IMR-90 (cell line): ENCODE results near the gene ZSWIM8. TPM values are rescaled to one million over a fixed set of nuclear protein-coding genes. Genes with fewer than 3 reads are reported as not detected.

ENCODE experiments used
- ATAC-seq: fragments of 200-7000 bp; cut with Tn5 transposase; 2 replicates; pipeline ENCODE4 v1.9.1; 2020; ENCODE audit warnings: low read depth, mild to moderate bottlenecking, moderate library complexity
- BruUV-seq: library from RNA; stranded (reverse); fragments of 400-500 nt; replicated peaks from 2 replicates; lab custom pipeline; 2021; lab: Mats Ljungman, UMichigan
- CTCF ChIA-PET: fragments of 300-600 bp; formaldehyde crosslinking; extraction: SDS; loops from one replicate; lab custom pipeline; 2021; ENCODE audit warnings: antibody characterized with exemption; lab: Yijun Ruan, JAX
- POLR2A ChIA-PET: fragments of 300-600 bp; sonication (Branson Sonifier 250); formaldehyde crosslinking; loops from one replicate; lab custom pipeline; 2022; ENCODE audit warnings: antibody characterized with exemption; ENCODE audit not compliant: unreplicated experiment; lab: Charles Lee
- DNase-seq: peaks from one replicate; pipeline ENCODE4 v3.0.0; 2013
- H2AFZ ChIP-seq: replicated peaks from 2 replicates; pipeline ENCODE3; 2013; ENCODE audit warnings: low read length, mild to moderate bottlenecking; ENCODE audit not compliant: poor library complexity
- H2AK5ac ChIP-seq: 2 replicates; pipeline ENCODE4 v1.6.1; 2013; ENCODE audit warnings: low read depth, low read length, inconsistent platforms
- H2AK9ac ChIP-seq: replicated peaks from 2 replicates; pipeline ENCODE3; 2013; ENCODE audit warnings: mild to moderate bottlenecking, low read depth, low read length, moderate library complexity; ENCODE audit not compliant: poor library complexity
- H2BK120ac ChIP-seq: 2 replicates; pipeline ENCODE4 v1.6.1; 2013; ENCODE audit warnings: low read depth, low read length, inconsistent platforms
- H2BK15ac ChIP-seq: 3 replicates; pipeline ENCODE4 v1.6.1; 2013; ENCODE audit warnings: low read depth, low read length, inconsistent platforms
- H2BK20ac ChIP-seq: 2 replicates; pipeline ENCODE4 v1.6.1; 2013; ENCODE audit warnings: low read depth, mild to moderate bottlenecking, inconsistent platforms, low read length, moderate library complexity
- H2BK5ac ChIP-seq: 2 replicates; pipeline ENCODE4 v1.6.1; 2013; ENCODE audit warnings: mild to moderate bottlenecking, low read depth, low read length, inconsistent platforms; ENCODE audit not compliant: poor library complexity, severe bottlenecking
- H3K14ac ChIP-seq: replicated peaks from 2 replicates; pipeline ENCODE4 v1.6.1; 2013; ENCODE audit warnings: low read depth, low read length, inconsistent platforms
- H3K18ac ChIP-seq: 2 replicates; pipeline ENCODE4 v1.6.1; 2013; ENCODE audit warnings: low read depth, low read length, control low read depth
- H3K23ac ChIP-seq: 2 replicates; pipeline ENCODE4 v1.6.1; 2013; ENCODE audit warnings: low read depth, low read length, inconsistent platforms
- H3K27ac ChIP-seq: 2 replicates; pipeline ENCODE4 v1.5.1; 2013; ENCODE audit warnings: mild to moderate bottlenecking, control low read depth, low read length; ENCODE audit not compliant: insufficient read depth
- H3K27me3 ChIP-seq: 2 replicates; pipeline ENCODE4 v1.6.1; 2013; ENCODE audit warnings: low read length; ENCODE audit not compliant: control insufficient read depth, insufficient read depth
- H3K36me3 ChIP-seq: 2 replicates; pipeline ENCODE4 v1.6.1; 2013; ENCODE audit warnings: low read length, mixed read lengths; ENCODE audit not compliant: control insufficient read depth, insufficient read depth
- H3K4ac ChIP-seq: 2 replicates; pipeline ENCODE4 v1.6.1; 2013; ENCODE audit warnings: low read depth, low read length, inconsistent platforms
- H3K4me1 ChIP-seq: 2 replicates; pipeline ENCODE4 v1.6.1; 2013; ENCODE audit warnings: low read length, mixed read lengths; ENCODE audit not compliant: control insufficient read depth, insufficient read depth
- H3K4me2 ChIP-seq: 2 replicates; pipeline ENCODE4 v1.6.1; 2013; ENCODE audit warnings: low read depth, mild to moderate bottlenecking, control low read depth, low read length, moderate library complexity
- H3K4me3 ChIP-seq: 2 replicates; pipeline ENCODE4 v1.5.1; 2013; ENCODE audit warnings: low read depth, mild to moderate bottlenecking, control low read depth, low read length, moderate library complexity; ENCODE audit not compliant: insufficient read depth
- H3K56ac ChIP-seq: 2 replicates; pipeline ENCODE4 v1.6.1; 2013; ENCODE audit warnings: low read length, inconsistent platforms; ENCODE audit not compliant: insufficient read depth; ENCODE audit errors: extremely low read depth
- H3K79me1 ChIP-seq, 2 experiments: 2 replicates each; pipeline ENCODE4 v1.6.1; 2013; ENCODE audit warnings: low read length in 2 of 2, inconsistent platforms in 1 of 2, low read depth in 1 of 2
- H3K9ac ChIP-seq: 2 replicates; pipeline ENCODE4 v1.6.1; 2013; ENCODE audit warnings: low read depth, low read length, control low read depth
- H3K9me1 ChIP-seq: 2 replicates; pipeline ENCODE4 v1.6.1; 2013; ENCODE audit warnings: low read length, inconsistent platforms; ENCODE audit not compliant: insufficient read depth
- H3K9me3 ChIP-seq: 2 replicates; pipeline ENCODE4 v1.6.1; 2013; ENCODE audit warnings: low read length; ENCODE audit not compliant: control insufficient read depth, insufficient read depth
- H4K20me1 ChIP-seq: 2 replicates; pipeline ENCODE4 v1.6.1; 2013; ENCODE audit warnings: low read length, inconsistent platforms; ENCODE audit not compliant: insufficient read depth
- H4K5ac ChIP-seq: 2 replicates; pipeline ENCODE4 v1.6.1; 2013; ENCODE audit warnings: mild to moderate bottlenecking, low read depth, low read length, control low read depth
- H4K8ac ChIP-seq, 2 experiments: 2 replicates each; pipeline ENCODE4 v1.6.1; 2013; ENCODE audit warnings: low read depth in 2 of 2, low read length in 2 of 2, control low read depth in 1 of 2, inconsistent platforms in 1 of 2
- H4K91ac ChIP-seq: 2 replicates; pipeline ENCODE4 v1.6.1; 2013; ENCODE audit warnings: low read depth, low read length, inconsistent platforms; ENCODE audit not compliant: insufficient read depth
- BHLHE40 ChIP-seq: fragments of 150-350 bp; IDR thresholded peaks from 2 replicates; pipeline ENCODE4 v1.6.1; 2016; ENCODE audit warnings: mild to moderate bottlenecking, low read depth, low read length
- CEBPB ChIP-seq: IDR thresholded peaks from 2 replicates; pipeline ENCODE4 v1.6.1; 2012; ENCODE audit warnings: low read depth, low read length, improper control_type of control experiment
- CTCF ChIP-seq: conservative IDR thresholded peaks from 2 replicates; pipeline ENCODE4 v1.5.1; 2012; ENCODE audit warnings: mild to moderate bottlenecking, low read depth, low read length, improper control_type of control experiment
- ELK1 ChIP-seq: fragments of 150-350 bp; IDR thresholded peaks from 2 replicates; pipeline ENCODE4 v1.6.1; 2016; ENCODE audit warnings: low read depth, mild to moderate bottlenecking, low read length, moderate library complexity, borderline replicate concordance
- FOS ChIP-seq: fragments of 150-350 bp; IDR thresholded peaks from 2 replicates; pipeline ENCODE4 v1.6.1; 2016; ENCODE audit warnings: low read depth, low read length
- MAFK ChIP-seq: IDR thresholded peaks from 2 replicates; pipeline ENCODE4 v1.6.1; 2012; ENCODE audit warnings: low read depth, low read length, improper control_type of control experiment
- MAZ ChIP-seq: IDR thresholded peaks from 2 replicates; pipeline ENCODE4 v1.6.1; 2012; ENCODE audit warnings: low read depth, mild to moderate bottlenecking, low read length, improper control_type of control experiment, moderate library complexity, borderline replicate concordance
- MXI1 ChIP-seq: IDR thresholded peaks from 2 replicates; pipeline ENCODE4 v1.6.1; 2012; ENCODE audit warnings: low read depth, mild to moderate bottlenecking, low read length, moderate library complexity, borderline replicate concordance
- NFE2L2 ChIP-seq: fragments of 150-350 bp; IDR thresholded peaks from 2 replicates; pipeline ENCODE4 v1.6.1; 2016; ENCODE audit warnings: low read depth, mild to moderate bottlenecking, low read length
- POLR2A ChIP-seq: IDR thresholded peaks from 2 replicates; pipeline ENCODE4 v1.6.1; 2012; ENCODE audit warnings: mild to moderate bottlenecking, low read depth, low read length
- RAD21 ChIP-seq: IDR thresholded peaks from 2 replicates; pipeline ENCODE4 v1.6.1; 2012; ENCODE audit warnings: low read length, improper control_type of control experiment
- RCOR1 ChIP-seq: IDR thresholded peaks from 2 replicates; pipeline ENCODE4 v1.6.1; 2012; ENCODE audit warnings: mild to moderate bottlenecking, low read length, improper control_type of control experiment; ENCODE audit not compliant: insufficient replicate concordance
- RFX5 ChIP-seq: IDR thresholded peaks from 2 replicates; pipeline ENCODE4 v1.8.0; 2012; ENCODE audit warnings: low read depth, mild to moderate bottlenecking, low read length, moderate library complexity
- SMC3 ChIP-seq: fragments of 150-350 bp; IDR thresholded peaks from 2 replicates; pipeline ENCODE4 v1.6.1; 2016; ENCODE audit warnings: low read depth, mild to moderate bottlenecking, antibody characterized with exemption, low read length, moderate library complexity
- USF2 ChIP-seq: fragments of 150-350 bp; IDR thresholded peaks from 2 replicates; pipeline ENCODE4 v1.6.1; 2017; ENCODE audit warnings: mild to moderate bottlenecking, antibody characterized with exemption, low read length, low read depth
- WGBS, 2 experiments: methylation state at CpG; one replicate each; pipeline versions ENCODE4 v1.1.5 to v1.1.7; 2013; ENCODE audit warnings: missing lambda C conversion rate in 2 of 2; ENCODE audit not compliant: insufficient read length in 1 of 2; ENCODE audit errors: extremely low coverage in 2 of 2; 5-methylcytosine and 5-hydroxymethylcytosine counted together
- dilution Hi-C: fragments of 300-500 bp; cut with HindIII; formaldehyde crosslinking; loops from one replicate; pipeline ENCODE4 v1.14.3; 2018; ENCODE audit warnings: low sequenced_read_pairs; ENCODE audit not compliant: unreplicated experiment
- in situ Hi-C: fragments of 300-500 bp; cut with MboI; formaldehyde crosslinking; loops from 3 replicates; pipeline ENCODE4 v1.14.3; 2019; ENCODE audit warnings: low sequenced_read_pairs, inconsistent platforms, mixed read lengths
- intact Hi-C: fragments of 100-400 bp; cut with micrococcal nuclease; formaldehyde crosslinking; loops from 2 replicates; pipeline ENCODE4 v1.10.0; 2022
- polyA plus RNA-seq, 3 experiments: library from polyadenylated mRNA; depleted of rRNA; stranded (reverse); fragments of >200 nt; gene quantifications; 2 replicates each; pipeline ENCODE4 v1.2.3, GENCODE V29; 2012; ENCODE audit warnings: low replicate concordance in 1 of 3
- total RNA-seq: library from RNA; depleted of rRNA; stranded (reverse); fragments of >200 nt; gene quantifications from 2 replicates; pipeline ENCODE4 v1.2.3, GENCODE V29; 2012

The ZSWIM8 gene
- total and polyA plus RNA-seq, 2 of the 4 experiments (the other 2 are of a cell fraction), result 16.8 to 103 TPM

GRCh38 chr10:73827346-73828089, 42.1 kb downstream of the ZSWIM8 start:
- H4K20me1 ChIP-seq, result no peaks in the 10 kb centered on the region
- H3K23ac ChIP-seq, result no peak overlapping the region
- H4K91ac ChIP-seq, result no peak overlapping the region
- H3K27ac ChIP-seq, result no peak overlapping the region
- no peak overlapping the region for H4K5ac ChIP-seq
- BruUV-seq, result no TSS peak
- DNase-seq (no peak), ATAC-seq (no peak)
- H3K9ac ChIP-seq, result no peak overlapping the region
- H3K4me2 ChIP-seq, result no peak overlapping the region
- H3K27me3 ChIP-seq, result no peaks in the 10 kb centered on the region
- H2BK5ac ChIP-seq, result no peak overlapping the region
- H3K4me3 ChIP-seq, result no peak overlapping the region
- H3K4me1 ChIP-seq, result no peaks in the 10 kb centered on the region
- no peak overlapping the region for H4K8ac ChIP-seq
- H3K9me3 ChIP-seq, result no peaks in the 10 kb centered on the region
- CTCF ChIA-PET, result no interaction called here
- dilution Hi-C loops (no loop called here), in situ Hi-C loops (no loop called here), intact Hi-C loops (no loop called here)
- H3K9me1 ChIP-seq, result peaks cover 12% of the 10 kb centered on the region; the same call in 1 of the 2 replicates
- WGBS, 2 experiments, result 86% methylated on average over 1 of the region's 19 CpGs; no CpG with 5 or more reads in 1 of the 2 experiments
- no peak overlapping the region for H2BK20ac ChIP-seq
- H3K36me3 ChIP-seq, result peaks cover 20% of the 10 kb centered on the region
- H3K14ac ChIP-seq, result no peak overlapping the region
- H2AK5ac ChIP-seq, result no peak overlapping the region
- H2AK9ac ChIP-seq, result no peak overlapping the region
- no peak overlapping the region for H2BK120ac ChIP-seq
- POLR2A ChIA-PET, result interaction anchor here (0.6 kb wide), 1 partner anchor 50 kb away, joined by 3 read pairs; no protein-coding TSS in a partner anchor
- H3K56ac ChIP-seq, result no peak overlapping the region
- H2BK15ac ChIP-seq, result no peak overlapping the region
- peak overlapping the region; percentile 33 for H2AFZ ChIP-seq
- no peak overlapping the region for H3K18ac ChIP-seq
- H3K4ac ChIP-seq, result no peak overlapping the region
- no peaks in the 10 kb centered on the region; a peak in 2 of 4 replicates for H3K79me1 ChIP-seq
- TF ChIP-seq MAZ, result no peak
- no peak for TF ChIP-seq USF2
- no peak for TF ChIP-seq SMC3
- no peak for TF ChIP-seq POLR2A
- no peak for TF ChIP-seq MAFK
- no peak for TF ChIP-seq RCOR1
- TF ChIP-seq RAD21, result no peak
- TF ChIP-seq NFE2L2, result no peak
- TF ChIP-seq BHLHE40, result no peak
- no peak for TF ChIP-seq MXI1
- no peak for TF ChIP-seq FOS
- no peak for TF ChIP-seq CEBPB
- TF ChIP-seq CTCF, result no peak
- TF ChIP-seq ELK1, result no peak
- TF ChIP-seq RFX5, result no peak
